Neural progenitor cell (in vitro differentiated cells): ENCODE data around the gene SOX21.

Experiments
- EZH2 ChIP-seq: fragments of 200-600 bp; sonication (generic); IDR thresholded peaks from 2 replicates; pipeline ENCODE4 v1.6.1; 2017; ENCODE audit warnings: antibody characterized with exemption, mild to moderate bottlenecking, moderate library complexity
- EZH2phosphoT487 ChIP-seq: fragments of 200-600 bp; sonication (generic); IDR thresholded peaks from 2 replicates; pipeline ENCODE4 v1.6.1; 2017; ENCODE audit warnings: antibody characterized with exemption
- TF ChIP-seq, protein P1 (sequence below): fragments of 200-600 bp; sonication (generic); IDR thresholded peaks from 2 replicates; pipeline ENCODE4 v1.5.1; 2017; ENCODE audit warnings: antibody characterized with exemption, mild to moderate bottlenecking

DNA sequence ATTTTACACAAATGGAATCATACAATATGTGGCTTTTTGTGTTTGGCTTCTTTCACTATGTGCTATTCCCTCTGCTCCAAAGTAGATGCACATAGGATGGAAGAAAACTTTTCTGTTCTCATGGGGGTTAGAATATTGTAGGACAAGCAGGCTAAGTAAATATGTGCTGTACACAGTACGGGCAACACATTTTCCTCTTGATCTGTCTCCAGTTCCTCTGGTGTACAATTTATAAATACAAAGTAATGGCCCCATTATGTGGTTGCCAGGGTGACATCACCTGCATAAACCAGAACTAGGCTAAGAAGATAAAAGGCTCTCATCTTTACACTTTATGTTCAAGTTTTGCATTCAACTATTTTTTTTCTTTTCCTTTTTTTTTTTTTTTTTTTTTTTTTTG lies 41.0 kb upstream of the SOX21 start:
- TF ChIP-seq, protein P1, sequence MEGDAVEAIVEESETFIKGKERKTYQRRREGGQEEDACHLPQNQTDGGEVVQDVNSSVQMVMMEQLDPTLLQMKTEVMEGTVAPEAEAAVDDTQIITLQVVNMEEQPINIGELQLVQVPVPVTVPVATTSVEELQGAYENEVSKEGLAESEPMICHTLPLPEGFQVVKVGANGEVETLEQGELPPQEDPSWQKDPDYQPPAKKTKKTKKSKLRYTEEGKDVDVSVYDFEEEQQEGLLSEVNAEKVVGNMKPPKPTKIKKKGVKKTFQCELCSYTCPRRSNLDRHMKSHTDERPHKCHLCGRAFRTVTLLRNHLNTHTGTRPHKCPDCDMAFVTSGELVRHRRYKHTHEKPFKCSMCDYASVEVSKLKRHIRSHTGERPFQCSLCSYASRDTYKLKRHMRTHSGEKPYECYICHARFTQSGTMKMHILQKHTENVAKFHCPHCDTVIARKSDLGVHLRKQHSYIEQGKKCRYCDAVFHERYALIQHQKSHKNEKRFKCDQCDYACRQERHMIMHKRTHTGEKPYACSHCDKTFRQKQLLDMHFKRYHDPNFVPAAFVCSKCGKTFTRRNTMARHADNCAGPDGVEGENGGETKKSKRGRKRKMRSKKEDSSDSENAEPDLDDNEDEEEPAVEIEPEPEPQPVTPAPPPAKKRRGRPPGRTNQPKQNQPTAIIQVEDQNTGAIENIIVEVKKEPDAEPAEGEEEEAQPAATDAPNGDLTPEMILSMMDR: no peak
- TF ChIP-seq EZH2 (no peak), EZH2phosphoT487 (no peak)
